Neural cell (in vitro differentiated cells): ENCODE results near the gene CDC25A. TPM values are rescaled to one million over a fixed set of nuclear protein-coding genes. Genes with fewer than 3 reads are reported as not detected.

Experiments used
- H2AFZ ChIP-seq: fragments of 200-600, 300-800 bp; sonication (generic), shearing (Covaris generic); 2 replicates; pipeline ENCODE4 v1.6.0; 2014; ENCODE audit warnings: low read depth, mild to moderate bottlenecking, antibody characterized with exemption, low read length, moderate library complexity
- H3F3A ChIP-seq: fragments of 200-600 bp; shearing (Covaris generic); 2 replicates; pipeline ENCODE4 v1.6.1; 2016; ENCODE audit warnings: mild to moderate bottlenecking, moderate library complexity, mixed read lengths, antibody characterized with exemption, low read length; ENCODE audit not compliant: insufficient read depth, poor library complexity, severe bottlenecking
- H3K27ac ChIP-seq: fragments of 200-600, 300-800 bp; sonication (generic), shearing (Covaris generic); 2 replicates; pipeline ENCODE4 v1.5.1; 2014; ENCODE audit warnings: mild to moderate bottlenecking, low read length, moderate library complexity
- H3K27me3 ChIP-seq: fragments of 300-800, 200-600 bp; sonication (generic), shearing (Covaris generic); 2 replicates; pipeline ENCODE4 v1.6.0; 2014; ENCODE audit warnings: mild to moderate bottlenecking, low read depth, low read length, moderate library complexity; ENCODE audit not compliant: insufficient read depth
- H3K36me3 ChIP-seq: fragments of 300-800, 200-600 bp; sonication (generic), shearing (Covaris generic); 2 replicates; pipeline ENCODE4 v1.5.1; 2014; ENCODE audit warnings: mild to moderate bottlenecking, antibody characterized with exemption, low read length, moderate library complexity; ENCODE audit not compliant: insufficient read depth
- H3K4me2 ChIP-seq: fragments of 300-800, 200-600 bp; sonication (generic), shearing (Covaris generic); 2 replicates; pipeline ENCODE4 v1.6.0; 2014; ENCODE audit warnings: mild to moderate bottlenecking, low read length
- H3K4me3 ChIP-seq: fragments of 300-800, 200-600 bp; sonication (generic), shearing (Covaris generic); 2 replicates; pipeline ENCODE4 v1.5.1; 2014; ENCODE audit warnings: mild to moderate bottlenecking, low read length, moderate library complexity
- H3K79me2 ChIP-seq: fragments of 200-600 bp; shearing (Covaris generic); replicated peaks from 2 replicates; pipeline ENCODE4 v1.6.0; 2014; ENCODE audit warnings: mild to moderate bottlenecking, low read length, moderate library complexity; ENCODE audit not compliant: insufficient read depth
- H3K9ac ChIP-seq: fragments of 300-800, 200-600 bp; sonication (generic), shearing (Covaris generic); 2 replicates; pipeline ENCODE4 v1.6.1; 2016; ENCODE audit warnings: mild to moderate bottlenecking, low read length, mixed read lengths
- H3K9me2 ChIP-seq: fragments of 200-600 bp; shearing (Covaris generic); 2 replicates; pipeline ENCODE4 v1.6.1; 2016; ENCODE audit warnings: mild to moderate bottlenecking, low read length, mixed read lengths; ENCODE audit not compliant: insufficient read depth
- H3K9me3 ChIP-seq: fragments of 200-600, 300-800 bp; sonication (generic), shearing (Covaris generic); 2 replicates; pipeline ENCODE4 v1.6.1; 2016; ENCODE audit warnings: mild to moderate bottlenecking, mixed run types, low read length, moderate library complexity, mixed read lengths
- H4K20me1 ChIP-seq: fragments of 200-600 bp; shearing (Covaris generic); 2 replicates; pipeline ENCODE4 v1.6.1; 2016; ENCODE audit warnings: mild to moderate bottlenecking, mixed run types; ENCODE audit not compliant: insufficient read depth
- EP300 ChIP-seq: fragments of 450-650 bp; conservative IDR thresholded peaks from 2 replicates; pipeline ENCODE4 v1.6.1; 2014; ENCODE audit warnings: antibody characterized with exemption, mild to moderate bottlenecking, moderate library complexity; ENCODE audit not compliant: poor library complexity, severe bottlenecking
- EZH2 ChIP-seq: fragments of 200-600, 300-800 bp; shearing (Covaris generic), sonication (generic); IDR thresholded peaks from 2 replicates; pipeline ENCODE4 v1.6.1; 2014; ENCODE audit warnings: antibody characterized with exemption, low read length, borderline replicate concordance, mild to moderate bottlenecking; ENCODE audit not compliant: insufficient read depth, poor library complexity, severe bottlenecking
- MXI1 ChIP-seq: fragments of 450-650 bp; conservative IDR thresholded peaks from 2 replicates; pipeline ENCODE4 v1.6.1; 2014; ENCODE audit warnings: antibody characterized with exemption, mild to moderate bottlenecking; ENCODE audit not compliant: poor library complexity, severe bottlenecking
- POLR2AphosphoS5 ChIP-seq: IDR thresholded peaks from 2 replicates; pipeline ENCODE4 v1.6.1; 2012
- RAD21 ChIP-seq: fragments of 450-650 bp; conservative IDR thresholded peaks from 2 replicates; pipeline ENCODE4 v1.6.1; 2014; ENCODE audit warnings: antibody characterized with exemption, mild to moderate bottlenecking, moderate library complexity
- SMC3 ChIP-seq: fragments of 450-650 bp; conservative IDR thresholded peaks from 2 replicates; pipeline ENCODE4 v1.6.1; 2014; ENCODE audit warnings: antibody characterized with exemption, mild to moderate bottlenecking, moderate library complexity; ENCODE audit not compliant: poor library complexity
- TAF1 ChIP-seq: IDR thresholded peaks from 2 replicates; pipeline ENCODE4 v1.6.1; 2012; ENCODE audit warnings: low read depth
- polyA plus RNA-seq: library from polyadenylated mRNA; depleted of rRNA; stranded (reverse); fragments of >200 nt; gene quantifications from 2 replicates; pipeline ENCODE4 v1.2.3, GENCODE V29; 2014
- TF ChIP-seq, protein P1 (sequence below): IDR thresholded peaks from 2 replicates; pipeline ENCODE4 v1.6.1; 2012; ENCODE audit warnings: borderline replicate concordance
- TF ChIP-seq, protein P2 (sequence below): fragments of 450-650 bp; IDR thresholded peaks from 2 replicates; pipeline ENCODE4 v1.5.1; 2014; ENCODE audit warnings: antibody characterized with exemption, mild to moderate bottlenecking, moderate library complexity; ENCODE audit not compliant: poor library complexity, severe bottlenecking

The CDC25A gene
- polyA plus RNA-seq, 1 donor from 2014 or later = 12.3 TPM

DNA sequence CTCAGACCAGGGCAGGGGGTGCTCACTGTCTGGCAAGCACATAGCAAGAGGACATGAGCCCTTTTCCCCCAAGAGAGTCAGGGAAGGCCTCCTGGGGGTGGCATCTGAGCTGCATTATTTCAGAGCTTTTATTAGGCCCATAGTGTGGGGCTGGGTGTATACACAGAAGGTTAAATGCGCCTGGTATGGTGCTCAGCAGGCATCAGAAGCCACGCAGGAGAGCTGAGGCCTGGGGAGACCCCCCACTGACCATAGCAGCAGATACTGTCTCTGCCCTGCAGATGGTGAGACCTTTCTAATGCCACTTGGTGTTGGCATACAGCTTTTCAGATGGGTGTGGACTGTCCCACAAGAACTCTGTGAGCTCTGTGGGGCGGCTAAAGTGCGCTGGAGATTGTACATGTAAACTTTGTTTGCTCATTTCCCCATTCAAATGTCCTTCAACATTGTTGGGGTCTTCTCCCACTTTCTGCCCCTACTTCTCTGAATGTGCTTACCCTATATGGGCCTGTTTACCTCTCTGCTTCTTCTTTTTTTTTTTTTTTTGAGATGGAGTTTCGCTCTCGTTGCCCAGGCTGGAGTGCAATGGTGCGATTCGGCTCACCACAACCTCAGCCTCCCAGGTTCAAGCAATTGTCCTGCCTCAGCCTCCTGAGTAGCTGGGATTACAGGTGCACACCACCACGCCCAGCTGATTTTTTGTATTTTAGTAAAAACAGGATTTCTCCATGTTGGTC lies 62.2 kb downstream of the CDC25A start:
- H3K4me3 ChIP-seq = no peak overlapping the region
- no peaks in the 10 kb centered on the region for H4K20me1 ChIP-seq
- no peak overlapping the region for H3K9ac ChIP-seq
- H3K27me3 ChIP-seq = no peaks in the 10 kb centered on the region
- no peaks in the 10 kb centered on the region for H3K36me3 ChIP-seq
- H3K9me3 ChIP-seq = no peaks in the 10 kb centered on the region
- no peak overlapping the region for H2AFZ ChIP-seq
- no peaks in the 10 kb centered on the region for H3K79me2 ChIP-seq
- no peaks in the 10 kb centered on the region for H3K9me2 ChIP-seq
- no peak overlapping the region for H3K27ac ChIP-seq
- H3K4me2 ChIP-seq = no peak overlapping the region
- TF ChIP-seq RAD21 = no peak
- TF ChIP-seq MXI1 = no peak
- TF ChIP-seq EZH2 = no peak
- TF ChIP-seq POLR2AphosphoS5 = no peak
- TF ChIP-seq, protein P1, sequence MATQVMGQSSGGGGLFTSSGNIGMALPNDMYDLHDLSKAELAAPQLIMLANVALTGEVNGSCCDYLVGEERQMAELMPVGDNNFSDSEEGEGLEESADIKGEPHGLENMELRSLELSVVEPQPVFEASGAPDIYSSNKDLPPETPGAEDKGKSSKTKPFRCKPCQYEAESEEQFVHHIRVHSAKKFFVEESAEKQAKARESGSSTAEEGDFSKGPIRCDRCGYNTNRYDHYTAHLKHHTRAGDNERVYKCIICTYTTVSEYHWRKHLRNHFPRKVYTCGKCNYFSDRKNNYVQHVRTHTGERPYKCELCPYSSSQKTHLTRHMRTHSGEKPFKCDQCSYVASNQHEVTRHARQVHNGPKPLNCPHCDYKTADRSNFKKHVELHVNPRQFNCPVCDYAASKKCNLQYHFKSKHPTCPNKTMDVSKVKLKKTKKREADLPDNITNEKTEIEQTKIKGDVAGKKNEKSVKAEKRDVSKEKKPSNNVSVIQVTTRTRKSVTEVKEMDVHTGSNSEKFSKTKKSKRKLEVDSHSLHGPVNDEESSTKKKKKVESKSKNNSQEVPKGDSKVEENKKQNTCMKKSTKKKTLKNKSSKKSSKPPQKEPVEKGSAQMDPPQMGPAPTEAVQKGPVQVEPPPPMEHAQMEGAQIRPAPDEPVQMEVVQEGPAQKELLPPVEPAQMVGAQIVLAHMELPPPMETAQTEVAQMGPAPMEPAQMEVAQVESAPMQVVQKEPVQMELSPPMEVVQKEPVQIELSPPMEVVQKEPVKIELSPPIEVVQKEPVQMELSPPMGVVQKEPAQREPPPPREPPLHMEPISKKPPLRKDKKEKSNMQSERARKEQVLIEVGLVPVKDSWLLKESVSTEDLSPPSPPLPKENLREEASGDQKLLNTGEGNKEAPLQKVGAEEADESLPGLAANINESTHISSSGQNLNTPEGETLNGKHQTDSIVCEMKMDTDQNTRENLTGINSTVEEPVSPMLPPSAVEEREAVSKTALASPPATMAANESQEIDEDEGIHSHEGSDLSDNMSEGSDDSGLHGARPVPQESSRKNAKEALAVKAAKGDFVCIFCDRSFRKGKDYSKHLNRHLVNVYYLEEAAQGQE = no peak
- no peaks in the 10 kb centered on the region for H3F3A ChIP-seq

DNA sequence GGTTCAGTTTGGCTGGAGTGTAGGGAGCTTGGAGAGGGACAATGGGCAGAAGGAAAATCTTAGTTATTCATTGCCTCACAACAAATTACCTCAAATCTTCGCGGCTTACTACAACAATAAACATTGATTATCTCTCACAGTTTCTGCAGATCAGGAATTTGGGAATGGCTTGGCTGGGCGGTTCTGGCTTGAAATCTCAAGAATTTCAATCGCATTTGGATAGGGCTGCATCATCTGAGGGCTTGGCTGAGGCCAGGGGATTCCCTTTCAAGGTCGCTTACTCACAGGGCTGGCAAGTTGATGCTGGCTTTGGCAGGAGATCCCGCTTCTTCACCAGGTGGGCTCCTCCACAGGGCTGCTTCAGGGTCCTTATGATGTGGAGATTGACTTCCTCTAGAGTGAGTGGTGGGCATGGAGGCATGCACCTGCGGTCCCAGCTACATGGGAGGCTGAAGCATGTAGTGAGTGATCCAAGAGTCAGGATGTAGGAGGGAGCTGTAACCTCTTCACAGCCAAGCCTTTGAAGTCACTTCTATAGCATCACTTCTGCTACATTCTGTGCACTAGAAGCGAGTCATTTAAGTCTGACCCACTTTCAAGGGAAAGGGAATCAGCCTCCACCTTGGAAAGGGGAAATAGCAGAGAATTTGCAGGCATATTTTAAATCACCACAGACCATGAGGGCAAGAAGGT lies 63.1 kb downstream of the CDC25A start:
- no peaks in the 10 kb centered on the region for H3K27me3 ChIP-seq
- no peak overlapping the region for H3K4me3 ChIP-seq
- H3K27ac ChIP-seq = no peak overlapping the region
- H3K9ac ChIP-seq = no peak overlapping the region
- H3K4me2 ChIP-seq = no peak overlapping the region
- no peaks in the 10 kb centered on the region for H3K9me3 ChIP-seq
- H3K9me2 ChIP-seq = no peaks in the 10 kb centered on the region
- no peaks in the 10 kb centered on the region for H3F3A ChIP-seq
- H4K20me1 ChIP-seq = no peaks in the 10 kb centered on the region
- H2AFZ ChIP-seq = no peak overlapping the region
- no peaks in the 10 kb centered on the region for H3K36me3 ChIP-seq
- H3K79me2 ChIP-seq = no peaks in the 10 kb centered on the region
- TF ChIP-seq, protein P2, sequence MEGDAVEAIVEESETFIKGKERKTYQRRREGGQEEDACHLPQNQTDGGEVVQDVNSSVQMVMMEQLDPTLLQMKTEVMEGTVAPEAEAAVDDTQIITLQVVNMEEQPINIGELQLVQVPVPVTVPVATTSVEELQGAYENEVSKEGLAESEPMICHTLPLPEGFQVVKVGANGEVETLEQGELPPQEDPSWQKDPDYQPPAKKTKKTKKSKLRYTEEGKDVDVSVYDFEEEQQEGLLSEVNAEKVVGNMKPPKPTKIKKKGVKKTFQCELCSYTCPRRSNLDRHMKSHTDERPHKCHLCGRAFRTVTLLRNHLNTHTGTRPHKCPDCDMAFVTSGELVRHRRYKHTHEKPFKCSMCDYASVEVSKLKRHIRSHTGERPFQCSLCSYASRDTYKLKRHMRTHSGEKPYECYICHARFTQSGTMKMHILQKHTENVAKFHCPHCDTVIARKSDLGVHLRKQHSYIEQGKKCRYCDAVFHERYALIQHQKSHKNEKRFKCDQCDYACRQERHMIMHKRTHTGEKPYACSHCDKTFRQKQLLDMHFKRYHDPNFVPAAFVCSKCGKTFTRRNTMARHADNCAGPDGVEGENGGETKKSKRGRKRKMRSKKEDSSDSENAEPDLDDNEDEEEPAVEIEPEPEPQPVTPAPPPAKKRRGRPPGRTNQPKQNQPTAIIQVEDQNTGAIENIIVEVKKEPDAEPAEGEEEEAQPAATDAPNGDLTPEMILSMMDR = no peak
- no peak for TF ChIP-seq RAD21
- TF ChIP-seq SMC3 = no peak
- TF ChIP-seq EZH2 = no peak
- TF ChIP-seq, protein P1 = no peak
- TF ChIP-seq POLR2AphosphoS5 = no peak
- TF ChIP-seq TAF1 = no peak
- no peak for TF ChIP-seq MXI1
- TF ChIP-seq EP300 = no peak
